HepG2 (cell line): ENCODE measurements around the gene DLX4. TPM values are rescaled to one million over a fixed set of nuclear protein-coding genes. Genes with fewer than 3 reads are reported as not detected.

Source experiments
- CCAR2 ChIP-seq: fragments of 200-400 bp; formaldehyde crosslinking; optimal IDR thresholded peaks from 2 replicates; pipeline ENCODE3; 2018; ENCODE audit warnings: low read depth, mild to moderate bottlenecking, low read length, moderate library complexity
- EZH2 ChIP-seq: conservative IDR thresholded peaks from 2 replicates; pipeline ENCODE4 v1.6.1; 2012; ENCODE audit warnings: mild to moderate bottlenecking, low read depth, low read length, moderate library complexity
- MAFF ChIP-seq: IDR thresholded peaks from 2 replicates; pipeline ENCODE4 v1.6.1; 2011; ENCODE audit warnings: low read depth, low read length, improper control_type of control experiment
- MTF2 ChIP-seq: sonication (generic); formaldehyde crosslinking; IDR thresholded peaks from 2 replicates; pipeline ENCODE4 v1.5.0; 2020; ENCODE audit warnings: missing genetic modification reagents, borderline replicate concordance
- PAWR ChIP-seq: sonication (generic); formaldehyde crosslinking; IDR thresholded peaks from 2 replicates; pipeline ENCODE4 v1.4.0; 2020; ENCODE audit warnings: missing genetic modification reagents, mild to moderate bottlenecking, borderline replicate concordance
- PITX1 ChIP-seq: sonication (generic); formaldehyde crosslinking; IDR thresholded peaks from 2 replicates; pipeline ENCODE4 v1.5.1; 2020; ENCODE audit warnings: mild to moderate bottlenecking, missing genetic modification reagents
- ZNF136 ChIP-seq: sonication (generic); formaldehyde crosslinking; IDR thresholded peaks from 2 replicates; pipeline ENCODE4 v1.8.1; 2022; ENCODE audit warnings: low read depth, mild to moderate bottlenecking, moderate library complexity, missing genetic modification reagents
- ZNF296 ChIP-seq: sonication (generic); formaldehyde crosslinking; conservative IDR thresholded peaks from 2 replicates; pipeline ENCODE4 v1.5.0; 2020; ENCODE audit warnings: mild to moderate bottlenecking, missing genetic modification reagents
- ZNF547 ChIP-seq: sonication (generic); formaldehyde crosslinking; IDR thresholded peaks from 2 replicates; pipeline ENCODE4 v1.5.1; 2020; ENCODE audit warnings: mild to moderate bottlenecking, missing genetic modification reagents
- ZNF558 ChIP-seq: sonication (generic); formaldehyde crosslinking; IDR thresholded peaks from 2 replicates; pipeline ENCODE4 v1.9.0; 2022; ENCODE audit warnings: mild to moderate bottlenecking, missing genetic modification reagents, borderline replicate concordance
- ZNF574 ChIP-seq: sonication (generic); formaldehyde crosslinking; IDR thresholded peaks from 2 replicates; pipeline ENCODE4 v1.4.0; 2020; ENCODE audit warnings: missing genetic modification reagents
- ZNF670 ChIP-seq: sonication (generic); formaldehyde crosslinking; IDR thresholded peaks from 2 replicates; pipeline ENCODE4 v1.8.0; 2022; ENCODE audit warnings: mild to moderate bottlenecking, missing genetic modification reagents, borderline replicate concordance
- ZNF777 ChIP-seq: sonication (generic); formaldehyde crosslinking; IDR thresholded peaks from 2 replicates; pipeline ENCODE4 v1.4.0; 2020; ENCODE audit warnings: missing genetic modification reagents
- ZNF83 ChIP-seq: sonication (generic); formaldehyde crosslinking; IDR thresholded peaks from 2 replicates; pipeline ENCODE4 v1.4.0; 2020; ENCODE audit warnings: missing genetic modification reagents, mild to moderate bottlenecking, borderline replicate concordance
- polyA plus RNA-seq, 8 experiments: library from polyadenylated mRNA; depleted of rRNA in 3 of 8; stranded (reverse) in 7 of 8; unstranded in 1 of 8; fragments of >200 nt; fragmentation: Illumina TruSeq in 4 of 8; extraction: Trizol in 4 of 8; gene quantifications; 2 replicates each; pipeline versions ENCODE4 v1.2.1 to v1.2.3, GENCODE V29; 2011 to 2016; ENCODE audit warnings: low read depth in 4 of 8, missing spikeins in 1 of 8, mixed read lengths in 1 of 8; ENCODE audit not compliant: insufficient read depth in 1 of 8
- total RNA-seq, 5 experiments: library from RNA; depleted of rRNA; stranded (reverse); fragments of >200 nt; fragmentation: Illumina TruSeq; extraction: Trizol; gene quantifications; 2 replicates each; pipeline ENCODE4 v1.2.3, GENCODE V29; 2016; ENCODE audit warnings: low read depth in 1 of 5
- TF ChIP-seq, protein P1 (sequence below): sonication (generic); formaldehyde crosslinking; IDR thresholded peaks from 2 replicates; pipeline ENCODE4 v1.4.0; 2020; ENCODE audit warnings: missing genetic modification reagents

Gene DLX4
- total and polyA plus RNA-seq, 2 of the 13 experiments (the other 11 are each of a cell fraction or from before 2014, with no cell fraction given), result 0.55 to 2.3 TPM

- TF ChIP-seq, protein P1, sequence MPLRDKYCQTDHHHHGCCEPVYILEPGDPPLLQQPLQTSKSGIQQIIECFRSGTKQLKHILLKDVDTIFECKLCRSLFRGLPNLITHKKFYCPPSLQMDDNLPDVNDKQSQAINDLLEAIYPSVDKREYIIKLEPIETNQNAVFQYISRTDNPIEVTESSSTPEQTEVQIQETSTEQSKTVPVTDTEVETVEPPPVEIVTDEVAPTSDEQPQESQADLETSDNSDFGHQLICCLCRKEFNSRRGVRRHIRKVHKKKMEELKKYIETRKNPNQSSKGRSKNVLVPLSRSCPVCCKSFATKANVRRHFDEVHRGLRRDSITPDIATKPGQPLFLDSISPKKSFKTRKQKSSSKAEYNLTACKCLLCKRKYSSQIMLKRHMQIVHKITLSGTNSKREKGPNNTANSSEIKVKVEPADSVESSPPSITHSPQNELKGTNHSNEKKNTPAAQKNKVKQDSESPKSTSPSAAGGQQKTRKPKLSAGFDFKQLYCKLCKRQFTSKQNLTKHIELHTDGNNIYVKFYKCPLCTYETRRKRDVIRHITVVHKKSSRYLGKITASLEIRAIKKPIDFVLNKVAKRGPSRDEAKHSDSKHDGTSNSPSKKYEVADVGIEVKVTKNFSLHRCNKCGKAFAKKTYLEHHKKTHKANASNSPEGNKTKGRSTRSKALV, result peak; percentile 99
- no peak for TF ChIP-seq MAFF
- TF ChIP-seq CCAR2, result no peak
- TF ChIP-seq EZH2, result peak; percentile 92
- peak; percentile 60; the same call in 1 of the 2 replicates for TF ChIP-seq ZNF558 (CRISPR knock-in tag)
- TF ChIP-seq ZNF670 (CRISPR knock-in tag), result no peak
- no peak for TF ChIP-seq ZNF83
- no peak for TF ChIP-seq ZNF136 (CRISPR knock-in tag)
- TF ChIP-seq MTF2, result peak; percentile 52; the same call in 1 of the 2 replicates
- 0 out of 2 replicates have a peak, but pooled peaks have one; percentile 22 for TF ChIP-seq ZNF296 (CRISPR knock-in tag)
- 0 out of 2 replicates have a peak, but pooled peaks have one; percentile 37 for TF ChIP-seq ZNF547 (CRISPR knock-in tag)
- TF ChIP-seq ZNF777 (CRISPR knock-in tag), result 0 out of 2 replicates have a peak, but pooled peaks have one; percentile 6
- TF ChIP-seq PITX1 (CRISPR knock-in tag), result no peak
- TF ChIP-seq ZNF574, result 0 out of 2 replicates have a peak, but pooled peaks have one; percentile 4
- TF ChIP-seq PAWR, result no peak
Measured at GRCh38 chr17:49971848-49972485, 3.0 kb downstream of the DLX4 start (continued).
